Osteocyte (in vitro differentiated cells): ENCODE data around the gene IL2RA. TPM values are rescaled to one million over a fixed set of nuclear protein-coding genes. Genes with fewer than 3 reads are reported as not detected.

ENCODE experiments used
- DNase-seq: peaks from one replicate; pipeline ENCODE4 v3.0.0; 2021; ENCODE audit warnings: mixed read lengths; ENCODE audit not compliant: unreplicated experiment; ENCODE audit errors: extremely low spot score
- H3K27ac Mint-ChIP-seq: one replicate; pipeline ENCODE4 v1.8.0; 2021; ENCODE audit warnings: mild to moderate bottlenecking, mixed read lengths; ENCODE audit not compliant: unreplicated experiment
- H3K27me3 Mint-ChIP-seq: one replicate; pipeline ENCODE4 v1.8.0; 2021; ENCODE audit warnings: mixed read lengths; ENCODE audit not compliant: unreplicated experiment
- H3K36me3 Mint-ChIP-seq: one replicate; pipeline ENCODE4 v1.8.0; 2021; ENCODE audit warnings: mixed read lengths; ENCODE audit not compliant: unreplicated experiment
- H3K4me1 Mint-ChIP-seq: one replicate; pipeline ENCODE4 v1.8.0; 2021; ENCODE audit warnings: mixed read lengths; ENCODE audit not compliant: unreplicated experiment
- H3K4me3 Mint-ChIP-seq: one replicate; pipeline ENCODE4 v1.8.0; 2021; ENCODE audit warnings: mild to moderate bottlenecking, moderate library complexity, mixed read lengths; ENCODE audit not compliant: unreplicated experiment
- H3K9me3 Mint-ChIP-seq: one replicate; pipeline ENCODE4 v1.8.0; 2021; ENCODE audit warnings: mixed read lengths; ENCODE audit not compliant: unreplicated experiment
- CTCF ChIP-seq: fragments of 200-600 bp; sonication (generic); IDR thresholded peaks from 2 replicates; pipeline ENCODE4 v1.5.0; 2021; ENCODE audit warnings: antibody characterized with exemption, mild to moderate bottlenecking, moderate library complexity
- total RNA-seq: library from RNA; stranded (reverse); gene quantifications from 2 replicates; pipeline ENCODE4 v1.2.1, GENCODE V29; 2021

IL2RA gene
- total RNA-seq, 1 donor from 2014 or later: not detected

- peaks cover 15% of the 10 kb centered on the region for H3K27me3 Mint-ChIP-seq
- H3K9me3 Mint-ChIP-seq: peaks cover 14% of the 10 kb centered on the region
- DNase-seq: no peak
- H3K36me3 Mint-ChIP-seq: peaks cover 3% of the 10 kb centered on the region
- TF ChIP-seq CTCF: no peak
- no peak overlapping the region for H3K4me3 Mint-ChIP-seq
- H3K4me1 Mint-ChIP-seq: peaks cover 7% of the 10 kb centered on the region
- H3K27ac Mint-ChIP-seq: no peak overlapping the region
Measured at GRCh38 chr10:6030940-6031339, 31.2 kb downstream of the IL2RA start.

- H3K4me3 Mint-ChIP-seq: no peak overlapping the region
- peaks cover 3% of the 10 kb centered on the region for H3K36me3 Mint-ChIP-seq
- peaks cover 14% of the 10 kb centered on the region for H3K9me3 Mint-ChIP-seq
- H3K27ac Mint-ChIP-seq: no peak overlapping the region
- peaks cover 17% of the 10 kb centered on the region for H3K27me3 Mint-ChIP-seq
- DNase-seq: no peak
- peaks cover 7% of the 10 kb centered on the region for H3K4me1 Mint-ChIP-seq
- no peak for TF ChIP-seq CTCF
Measured at GRCh38 chr10:6030217-6030616, 31.9 kb downstream of the IL2RA start.

DNA sequence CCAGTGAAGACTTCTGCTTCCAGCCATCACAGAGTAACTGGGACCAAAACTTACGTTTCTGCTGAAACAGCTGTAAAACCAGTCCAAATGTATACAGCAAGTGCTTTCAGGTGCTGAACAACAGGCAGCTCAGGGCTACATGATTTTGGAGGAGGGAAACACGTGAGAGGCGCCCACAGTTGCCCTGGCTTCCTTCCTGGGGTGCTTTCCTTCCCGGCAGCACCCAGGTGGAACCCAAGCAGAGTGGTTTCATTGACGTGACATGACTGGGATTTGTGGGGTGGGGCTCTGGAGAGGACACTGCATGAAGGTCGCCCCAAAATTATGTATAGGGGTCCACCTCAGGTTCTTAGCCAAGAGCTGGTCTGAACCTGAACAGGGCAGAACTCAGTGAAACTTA is 34.2 kb downstream of the IL2RA start:
- Mint-ChIP-seq H3K9me3 (peaks cover 14% of the 10 kb centered on the region), H3K4me1 (no peaks in the 10 kb centered on the region), H3K4me3 (no peak overlapping the region), H3K27me3 (peaks cover 17% of the 10 kb centered on the region), H3K36me3 (peaks cover 3% of the 10 kb centered on the region), H3K27ac (no peak overlapping the region)
- no peak for TF ChIP-seq CTCF
- DNase-seq: peak; percentile 42

GRCh38 chr10:6025683-6026255 is 36.4 kb downstream of the IL2RA start:
- H3K27ac Mint-ChIP-seq: no peak overlapping the region
- no peak for TF ChIP-seq CTCF
- H3K4me1 Mint-ChIP-seq: no peaks in the 10 kb centered on the region
- peak; percentile 40 for DNase-seq
- H3K36me3 Mint-ChIP-seq: peaks cover 2% of the 10 kb centered on the region
- H3K4me3 Mint-ChIP-seq: no peak overlapping the region
- H3K27me3 Mint-ChIP-seq: peaks cover 17% of the 10 kb centered on the region
- peaks cover 10% of the 10 kb centered on the region for H3K9me3 Mint-ChIP-seq

GRCh38 chr10:6024334-6024682 is 37.9 kb downstream of the IL2RA start:
- H3K36me3 Mint-ChIP-seq: no peaks in the 10 kb centered on the region
- TF ChIP-seq CTCF: no peak
- peak; percentile 54 for DNase-seq
- H3K4me1 Mint-ChIP-seq: no peaks in the 10 kb centered on the region
- peaks cover under 1% of the 10 kb centered on the region for H3K9me3 Mint-ChIP-seq
- H3K27ac Mint-ChIP-seq: no peak overlapping the region
- H3K4me3 Mint-ChIP-seq: no peak overlapping the region
- peaks cover 17% of the 10 kb centered on the region for H3K27me3 Mint-ChIP-seq
